GM21619 (cell line): ENCODE data around the gene UGT2B10.
"Not testable (repeated sequence)": the region's sequence is repeated elsewhere in the genome, so short reads cannot be mapped to it uniquely, and the experiment has no call there.

Experiments
- ATAC-seq: cut with Tn5 transposase; IDR thresholded peaks from one replicate; pipeline ENCODE4 v1.9.1; 2021; ENCODE audit not compliant: unreplicated experiment

UGT2B10 gene

DNA sequence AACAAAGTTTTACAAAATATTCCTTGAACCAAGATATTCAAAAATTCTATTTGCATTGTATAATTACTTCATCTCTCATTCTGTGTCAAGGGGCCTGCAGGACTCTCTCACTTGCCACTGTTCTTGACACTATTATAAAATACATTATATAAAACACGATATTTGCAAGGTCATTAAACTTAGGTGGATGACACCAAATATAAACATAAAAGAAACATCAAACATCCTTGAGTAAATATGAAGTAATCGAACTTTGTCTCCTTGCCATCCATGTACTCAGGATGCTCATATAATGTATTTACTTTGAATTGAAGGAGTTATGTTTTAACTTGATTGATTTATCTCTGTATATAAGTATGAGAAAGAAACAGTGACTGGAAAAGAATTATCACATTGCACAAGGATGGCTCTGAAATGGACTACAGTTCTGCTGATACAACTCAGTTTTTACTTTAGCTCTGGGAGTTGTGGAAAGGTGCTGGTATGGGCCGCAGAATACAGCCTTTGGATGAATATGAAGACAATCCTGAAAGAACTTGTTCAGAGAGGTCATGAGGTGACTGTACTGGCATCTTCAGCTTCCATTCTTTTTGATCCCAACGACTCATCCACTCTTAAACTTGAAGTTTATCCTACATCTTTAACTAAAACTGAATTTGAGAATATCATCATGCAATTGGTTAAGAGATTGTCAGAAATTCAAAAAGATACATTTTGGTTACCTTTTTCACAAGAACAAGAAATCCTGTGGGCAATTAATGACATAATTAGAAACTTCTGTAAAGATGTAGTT is at the start of gene UGT2B10:
UGT2B10 (plus strand) TSS at position 378 of the 793 bp plus-strand sequence; CDS start at position 404, 26 bp downstream.
- ATAC-seq: not testable (repeated sequence)

DNA sequence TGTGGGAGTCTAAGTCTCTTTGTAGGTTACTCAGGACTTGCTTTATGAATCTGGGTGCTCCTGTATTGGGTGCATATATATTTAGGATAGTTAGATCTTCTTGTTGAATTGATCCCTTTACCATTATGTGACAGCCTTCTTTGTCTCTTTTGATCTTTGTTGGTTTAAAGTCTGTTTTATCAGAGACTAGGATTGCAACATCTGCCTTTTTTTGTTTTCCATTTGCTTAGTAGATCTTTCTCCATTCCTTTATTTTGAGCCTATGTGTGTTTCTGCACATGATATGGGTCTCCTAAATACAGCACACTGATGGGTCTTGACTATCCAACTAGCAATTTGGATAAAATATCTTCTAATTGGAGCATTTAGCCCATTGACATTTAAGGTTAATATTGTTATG is 44.0 kb upstream of the UGT2B10 start:
- not testable (repeated sequence) for ATAC-seq

DNA sequence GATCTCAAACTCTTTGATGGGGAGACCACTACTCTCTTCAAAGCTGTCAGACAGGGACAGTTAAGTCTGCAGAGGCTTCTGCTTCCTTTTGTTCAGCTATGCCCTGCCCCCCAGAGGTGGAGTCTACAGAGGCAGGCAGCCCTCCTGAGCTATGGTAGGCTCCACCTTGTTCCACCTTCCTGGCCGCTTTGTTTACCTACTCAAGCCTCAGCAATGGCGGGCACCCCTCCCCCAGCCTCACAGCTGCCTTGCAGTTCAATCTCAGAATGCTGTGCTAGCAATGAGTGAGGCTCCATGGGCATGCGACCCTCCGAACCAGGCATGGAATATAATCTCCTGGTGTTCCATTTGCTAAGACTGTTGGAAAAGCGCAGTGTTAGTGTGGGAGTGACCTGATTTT is 42.1 kb upstream of the UGT2B10 start:
- ATAC-seq: no peak

- no peak for ATAC-seq
Measured at GRCh38 chr4:68780232-68780631, 35.6 kb upstream of the UGT2B10 start.

DNA sequence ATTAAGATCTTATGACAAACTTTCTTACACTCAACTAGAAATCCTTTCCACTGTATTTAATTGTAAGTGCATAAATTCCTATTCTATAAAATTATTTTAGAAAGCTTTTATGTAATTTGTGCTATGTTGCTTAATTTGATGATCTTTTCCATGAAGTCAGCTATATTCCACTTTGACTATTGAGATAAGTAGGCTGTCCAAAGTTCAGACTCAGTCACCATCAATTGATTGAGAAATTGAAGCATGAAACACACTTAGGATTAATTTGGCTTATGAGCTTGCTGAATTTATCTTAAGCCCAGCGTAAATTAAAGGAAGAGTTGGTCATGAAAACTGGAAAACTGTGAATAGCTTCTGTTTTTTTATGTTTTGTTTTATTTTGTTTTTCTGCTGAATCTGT is 18.7 kb upstream of the UGT2B10 start:
- no peak for ATAC-seq

- ATAC-seq: no peak
Measured at GRCh38 chr4:68797618-68798017, 18.2 kb upstream of the UGT2B10 start.

DNA sequence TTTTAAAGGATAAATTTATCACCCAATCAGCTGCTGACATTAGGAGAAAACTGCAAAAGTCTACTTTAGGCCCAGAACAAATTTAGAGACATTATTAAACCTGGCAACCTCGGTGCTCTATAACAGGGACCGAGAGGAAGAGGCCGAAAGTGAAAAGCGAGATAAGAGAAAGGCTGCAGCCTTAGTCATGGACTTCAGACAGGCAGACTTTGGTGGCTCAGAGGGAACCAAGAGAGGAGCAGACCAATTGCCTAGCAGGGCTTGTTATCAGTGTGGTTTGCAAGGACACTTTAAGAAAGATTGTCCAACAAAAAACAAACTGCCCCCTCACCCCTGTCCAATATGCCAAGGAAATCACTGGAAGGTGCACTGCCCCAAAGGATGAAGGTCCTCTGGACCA is 12.8 kb upstream of the UGT2B10 start:
- no peak for ATAC-seq

- ATAC-seq: no peak
Measured at GRCh38 chr4:68808060-68808459, 7.7 kb upstream of the UGT2B10 start.

DNA sequence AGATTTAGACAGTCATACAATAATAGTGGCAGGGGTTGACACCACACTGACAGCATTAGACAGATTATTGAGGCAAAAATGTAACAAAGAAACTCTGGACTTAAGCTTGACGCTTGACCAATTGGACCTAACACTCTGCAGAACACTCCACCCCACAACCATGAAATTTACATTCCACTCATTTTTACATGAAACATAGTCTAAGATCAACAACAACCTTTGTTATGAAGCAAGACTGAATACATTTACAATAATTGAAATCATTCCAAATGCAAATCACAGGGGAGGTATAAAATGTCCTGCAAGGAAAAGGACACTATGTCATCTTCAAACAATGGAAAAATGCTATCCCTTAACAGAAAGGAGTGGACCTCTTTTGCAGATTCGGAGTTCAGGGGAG is 4.9 kb upstream of the UGT2B10 start:
- ATAC-seq: no peak

DNA sequence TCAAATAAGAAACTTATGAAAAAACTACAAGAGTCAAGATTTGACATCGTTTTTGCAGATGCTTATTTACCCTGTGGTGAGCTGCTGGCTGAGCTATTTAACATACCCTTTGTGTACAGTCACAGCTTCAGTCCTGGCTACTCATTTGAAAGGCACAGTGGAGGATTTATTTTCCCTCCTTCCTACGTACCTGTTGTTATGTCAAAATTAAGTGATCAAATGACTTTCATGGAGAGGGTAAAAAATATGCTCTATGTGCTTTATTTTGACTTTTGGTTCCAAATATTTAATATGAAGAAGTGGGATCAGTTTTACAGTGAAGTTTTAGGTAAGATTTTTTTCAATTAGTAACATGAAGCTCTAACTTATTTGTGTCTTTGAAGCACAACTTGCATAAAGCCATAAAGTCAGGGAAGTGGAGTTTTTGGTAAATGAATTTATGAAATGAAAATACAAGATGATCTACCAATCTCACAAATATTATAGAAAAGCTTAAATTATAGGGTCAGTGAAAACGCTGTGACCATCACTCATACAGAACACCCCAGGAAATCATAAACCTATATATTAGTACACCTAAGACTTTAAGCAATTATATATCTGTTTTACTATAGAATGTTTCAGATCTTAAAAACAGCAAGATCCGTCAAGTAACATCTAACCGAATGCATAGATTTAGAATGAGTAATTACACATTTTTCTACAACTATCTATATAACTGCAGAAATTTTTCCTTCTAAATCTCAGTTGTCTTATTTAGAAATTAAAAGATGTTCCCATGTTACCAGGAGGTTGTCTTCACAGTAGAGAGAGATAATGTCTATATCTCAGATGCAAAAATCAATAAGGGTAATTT is 844 bp downstream of the UGT2B10 start:
- not testable (repeated sequence) for ATAC-seq

DNA sequence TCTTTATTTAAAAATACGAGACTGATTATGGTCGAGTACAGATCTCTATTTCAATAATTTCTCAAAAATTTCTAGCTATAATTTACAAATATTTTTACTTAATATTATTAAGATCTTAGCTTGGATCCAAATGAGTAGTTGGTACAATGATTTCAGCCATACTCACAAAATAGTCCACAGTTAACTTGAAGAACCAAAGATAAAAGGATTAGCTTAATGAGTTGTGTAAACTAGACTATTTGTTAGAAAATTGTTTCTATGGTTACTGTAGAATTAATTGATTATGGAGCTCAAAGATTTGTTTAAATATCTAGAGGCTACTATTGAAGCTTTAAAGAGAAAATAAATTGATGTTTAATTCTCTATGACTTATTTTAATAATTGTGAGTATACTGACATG is 1.6 kb downstream of the UGT2B10 start:
- no peak for ATAC-seq

- not testable (repeated sequence) for ATAC-seq
Measured at GRCh38 chr4:68818030-68818462, 2.3 kb downstream of the UGT2B10 start.

DNA sequence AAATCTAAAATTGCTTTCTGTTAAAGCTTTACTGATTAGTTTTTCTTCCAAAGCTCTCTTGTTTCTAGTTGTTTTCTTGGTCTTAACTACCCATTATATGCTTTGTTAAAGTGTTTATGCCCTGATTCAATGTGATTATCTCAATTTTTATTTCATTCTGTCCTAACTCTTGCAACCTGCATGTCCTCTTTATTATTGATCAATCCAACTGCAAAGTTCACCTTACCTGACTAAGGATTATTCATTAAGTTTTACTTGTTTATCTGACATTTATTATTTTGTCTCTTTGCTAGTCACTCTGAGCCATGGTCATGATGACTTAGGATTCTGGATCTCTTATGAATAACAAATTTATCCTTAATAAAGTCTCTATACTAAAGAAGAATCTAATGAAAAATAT is 15.8 kb downstream of the UGT2B10 start:
- no peak for ATAC-seq

GRCh38 chr4:68850293-68850692 is 34.5 kb downstream of the UGT2B10 start:
- no peak for ATAC-seq

DNA sequence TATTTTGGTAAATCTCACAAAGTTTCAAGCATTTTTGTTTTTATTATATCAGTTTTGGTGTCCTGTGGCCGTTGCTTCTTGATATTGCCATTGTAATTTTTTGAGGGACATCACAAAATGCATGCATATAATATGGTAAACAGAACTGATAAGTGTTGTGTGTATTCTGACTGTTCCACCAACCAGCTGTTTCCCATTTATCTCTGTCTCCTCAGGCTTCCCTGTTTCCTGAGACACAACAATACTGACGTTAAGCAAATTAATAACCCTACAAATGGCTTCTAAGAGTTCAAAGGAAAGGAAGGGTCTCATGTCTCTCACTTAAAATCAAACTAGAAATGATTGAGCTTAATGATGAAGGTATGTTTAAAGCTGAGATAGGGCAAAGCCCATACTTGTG is 40.0 kb downstream of the UGT2B10 start:
- no peak for ATAC-seq

DNA sequence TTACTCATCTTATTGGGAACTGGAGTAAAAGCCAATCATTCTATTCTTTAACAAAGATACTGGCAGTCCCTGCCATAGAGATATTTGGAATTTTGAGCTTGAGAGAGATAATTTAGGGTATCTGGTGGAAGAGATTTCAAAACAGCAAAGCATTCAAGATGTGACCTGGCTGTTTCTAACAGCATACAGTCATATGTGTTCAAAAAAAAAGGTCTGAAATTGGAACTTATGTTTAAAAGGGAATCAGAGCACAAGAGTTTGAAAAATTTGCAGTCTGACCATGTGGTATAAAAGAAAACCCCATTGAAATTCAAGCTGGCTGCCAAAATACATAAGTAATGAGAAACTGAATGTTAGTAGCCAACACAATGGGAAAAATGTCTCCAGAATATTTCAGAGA is 42.2 kb downstream of the UGT2B10 start:
- no peak for ATAC-seq

- ATAC-seq: no peak
Measured at GRCh38 chr4:68859655-68860054, 43.9 kb downstream of the UGT2B10 start.

DNA sequence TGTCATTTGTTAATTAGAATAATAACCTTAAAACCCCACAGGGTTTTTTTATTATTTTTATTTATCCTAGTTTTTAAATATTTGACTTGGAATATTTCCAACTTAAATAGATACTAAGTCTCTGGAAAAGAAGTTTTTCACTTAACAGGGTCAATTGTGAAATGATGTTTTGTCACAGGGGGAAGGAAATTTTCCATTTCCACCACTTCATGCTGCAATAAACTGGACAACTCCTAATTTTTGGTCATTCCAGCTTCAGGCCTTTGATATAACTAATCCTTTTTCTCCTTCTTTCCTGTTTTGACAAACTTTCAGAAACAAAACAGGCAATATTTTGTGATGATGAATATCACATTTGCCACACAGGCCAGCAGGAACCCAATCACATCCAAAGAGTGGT is 45.3 kb downstream of the UGT2B10 start:
- ATAC-seq: no peak

GRCh38 chr4:68864438-68865187 is 48.8 kb downstream of the UGT2B10 start:
- no peak for ATAC-seq

GRCh38 chr4:68865188-68865638 is 49.4 kb downstream of the UGT2B10 start:
- no peak for ATAC-seq

GRCh38 chr4:68865760-68866159 is 50.0 kb downstream of the UGT2B10 start:
- no peak for ATAC-seq
